HG03575 (cell line): ENCODE data around the gene STK4.
"Not testable (repeated sequence)": the region's sequence is repeated elsewhere in the genome, so short reads cannot be mapped to it uniquely, and the experiment has no call there.

ENCODE experiments used
- ATAC-seq: cut with Tn5 transposase; IDR thresholded peaks from one replicate; pipeline ENCODE4 v1.9.1; 2021; ENCODE audit not compliant: unreplicated experiment, insufficient number of reproducible peaks, low FRiP score; ENCODE audit errors: extremely low read depth

Gene STK4

DNA sequence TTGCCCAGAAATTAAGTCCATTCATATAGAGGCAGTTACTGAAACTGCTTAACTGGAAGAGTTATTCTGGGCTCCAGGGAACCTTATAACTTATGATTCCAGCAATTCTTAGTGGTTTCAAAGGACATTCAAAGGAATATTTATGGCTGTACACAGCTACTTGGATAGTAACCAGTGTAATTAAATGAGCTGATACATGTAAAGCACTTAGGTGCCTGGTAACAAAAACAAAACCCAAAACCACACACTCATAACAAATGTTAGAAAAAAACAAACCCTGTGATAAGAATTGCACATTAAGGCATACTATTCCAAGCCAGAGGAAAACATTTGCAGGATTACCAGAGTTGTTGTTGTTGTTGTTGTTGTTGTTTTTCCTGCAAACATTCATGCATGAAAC is 51.5 kb downstream of the STK4 start:
- ATAC-seq = no peak

- no peak for ATAC-seq
Observed at GRCh38 chr20:45019027-45019761, 52.9 kb downstream of the STK4 start.

DNA sequence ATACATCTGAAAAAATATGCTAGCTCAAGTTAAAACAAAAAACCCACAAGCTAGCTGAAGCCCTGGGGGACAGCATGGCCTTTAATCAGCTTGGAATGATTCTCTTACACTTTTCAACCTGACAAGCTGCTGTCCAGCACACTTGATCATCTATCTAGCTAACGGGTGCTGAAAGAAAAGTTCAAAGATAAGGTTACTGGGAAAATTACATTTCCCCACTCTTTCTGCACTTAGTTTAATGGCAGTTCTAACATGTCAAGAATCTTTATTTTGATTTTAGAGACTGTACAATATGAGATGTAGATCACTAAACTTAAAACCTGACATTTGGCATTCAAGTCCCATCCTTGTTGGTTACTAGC is 53.4 kb downstream of the STK4 start:
- ATAC-seq = no peak

GRCh38 chr20:45020236-45020886 is 54.0 kb downstream of the STK4 start:
- no peak for ATAC-seq

- no peak for ATAC-seq
Observed at GRCh38 chr20:45021631-45022030, 55.3 kb downstream of the STK4 start.

- not testable (repeated sequence) for ATAC-seq
Observed at GRCh38 chr20:45023140-45023539, 56.8 kb downstream of the STK4 start.

DNA sequence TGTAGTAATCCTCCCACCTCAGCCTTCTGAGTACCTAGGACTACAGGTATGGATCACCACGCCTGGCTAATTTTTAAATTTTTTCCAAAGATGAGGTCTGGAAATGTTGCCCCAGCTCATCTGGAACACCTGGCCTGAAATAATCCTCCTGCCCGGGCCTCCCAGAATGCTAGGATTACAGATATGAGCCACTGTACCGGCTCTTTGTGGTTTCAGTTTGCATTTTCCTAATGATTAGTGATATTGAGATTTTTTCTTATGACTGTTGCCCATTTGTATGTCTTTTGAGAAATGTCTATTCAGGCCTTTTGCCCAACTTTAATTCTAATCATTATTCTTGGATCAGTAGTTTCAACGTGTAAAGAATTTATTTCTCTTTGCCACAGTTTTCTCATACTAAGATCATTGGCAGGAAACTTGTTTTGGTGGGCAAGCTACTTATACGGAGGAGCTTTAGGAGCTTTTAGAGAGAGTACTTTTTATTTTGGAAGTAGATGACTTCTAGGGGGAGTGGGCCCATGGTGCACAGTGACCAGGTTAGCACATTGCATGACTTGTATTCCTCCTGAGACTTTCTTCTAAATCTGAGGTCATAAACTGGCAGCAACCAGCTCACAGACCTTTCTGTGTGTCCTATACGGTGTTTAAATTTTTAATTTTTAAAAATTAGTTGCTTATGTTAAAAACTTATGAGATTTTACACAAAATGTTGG is 62.3 kb downstream of the STK4 start:
- ATAC-seq = no peak

DNA sequence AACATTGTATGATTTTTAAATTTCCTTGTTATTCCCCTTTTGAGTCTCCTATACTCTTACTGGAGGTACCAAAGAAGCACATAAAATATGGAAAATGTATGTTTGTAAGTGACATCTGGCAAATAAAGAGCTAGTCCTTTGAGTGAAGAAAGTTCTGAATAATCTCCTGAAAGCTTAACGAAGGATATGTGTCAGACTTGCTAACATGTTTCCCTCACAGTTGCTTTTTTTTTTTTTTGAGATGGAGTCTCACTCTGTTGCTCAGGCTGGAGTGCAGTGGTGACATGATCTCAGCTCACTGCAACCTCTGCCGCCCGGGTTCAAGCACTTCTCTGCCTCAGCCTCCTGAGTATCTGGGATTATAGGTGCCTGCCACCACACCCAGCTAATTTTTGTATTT is 63.6 kb downstream of the STK4 start:
- ATAC-seq = no peak

GRCh38 chr20:45032276-45032675 is 66.0 kb downstream of the STK4 start:
- no peak for ATAC-seq

DNA sequence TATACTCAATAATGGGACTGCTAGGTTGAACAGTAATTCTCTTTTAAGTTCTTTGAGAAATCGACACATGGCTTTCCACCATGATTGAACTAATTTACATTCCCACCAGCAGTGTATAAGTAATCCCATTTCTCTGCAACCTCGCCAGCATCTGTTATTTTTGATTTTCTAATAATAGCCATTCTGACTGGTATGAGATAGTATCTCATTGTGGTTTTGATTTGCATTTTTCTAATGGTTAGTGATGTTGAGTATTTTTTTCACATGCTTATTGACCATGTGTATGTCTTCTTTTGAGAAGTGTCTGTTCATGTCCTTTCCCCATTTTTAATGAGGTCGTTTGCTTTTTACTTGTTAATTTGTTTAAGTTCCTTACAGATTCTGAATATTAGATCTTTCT is 66.5 kb downstream of the STK4 start:
- ATAC-seq = no peak

- ATAC-seq = no peak
Observed at GRCh38 chr20:45034436-45034835, 68.1 kb downstream of the STK4 start.

- ATAC-seq = no peak
Observed at GRCh38 chr20:45036044-45036755, 69.9 kb downstream of the STK4 start.

DNA sequence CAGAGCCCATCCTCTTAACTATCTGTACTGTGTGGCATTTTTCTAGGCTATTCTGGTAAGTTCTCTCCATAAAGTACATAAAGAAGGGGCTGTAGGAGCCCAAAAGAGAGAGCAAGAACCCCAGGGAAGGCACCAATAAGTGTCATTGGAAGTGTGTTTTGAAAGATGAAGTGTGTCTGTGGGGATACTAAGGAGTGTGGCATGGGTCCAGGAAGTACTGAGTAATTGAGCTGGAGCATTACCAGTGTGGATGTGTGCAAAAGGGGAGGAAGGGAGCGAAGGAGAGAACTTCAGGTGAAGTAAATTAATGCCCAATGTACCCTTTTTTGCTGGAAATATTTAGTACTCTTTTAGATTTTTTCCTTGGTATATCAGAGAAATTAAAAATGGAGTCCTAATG is 70.7 kb downstream of the STK4 start:
- no peak for ATAC-seq

GRCh38 chr20:45037635-45038034 is 71.3 kb downstream of the STK4 start:
- no peak for ATAC-seq

DNA sequence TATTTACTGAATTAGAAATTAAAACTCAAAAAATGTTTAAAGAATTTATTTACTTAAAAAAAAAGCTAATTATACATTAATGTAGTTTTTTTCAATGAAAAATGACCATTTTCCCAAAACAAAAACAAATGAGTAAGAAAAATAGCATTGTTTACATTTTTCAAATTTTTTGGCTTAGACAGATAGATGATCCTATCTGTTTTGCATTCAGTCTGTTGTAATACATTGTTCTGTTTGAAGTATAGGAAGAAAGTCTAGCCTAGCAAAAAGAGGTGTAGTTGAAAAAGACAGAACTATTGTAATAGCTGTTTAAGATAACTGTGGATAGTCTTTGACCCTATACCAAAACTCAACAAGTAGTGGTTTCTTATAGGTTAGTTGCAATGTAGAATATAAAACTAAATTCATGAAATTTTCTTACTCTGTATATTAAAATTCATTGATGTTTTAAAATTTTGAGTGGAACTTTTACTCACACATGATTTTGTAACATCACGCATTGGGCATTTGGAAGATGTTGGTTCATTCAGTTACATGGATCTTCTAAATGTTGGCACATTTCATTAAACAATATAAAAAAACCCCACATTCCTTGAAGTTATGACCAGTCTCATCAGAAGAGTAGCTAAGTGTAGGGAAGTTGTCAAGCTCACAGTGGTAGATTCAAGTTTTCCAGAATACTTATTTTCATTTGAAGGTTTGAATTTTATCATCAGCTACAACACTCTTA is 72.6 kb downstream of the STK4 start:
- no peak for ATAC-seq

DNA sequence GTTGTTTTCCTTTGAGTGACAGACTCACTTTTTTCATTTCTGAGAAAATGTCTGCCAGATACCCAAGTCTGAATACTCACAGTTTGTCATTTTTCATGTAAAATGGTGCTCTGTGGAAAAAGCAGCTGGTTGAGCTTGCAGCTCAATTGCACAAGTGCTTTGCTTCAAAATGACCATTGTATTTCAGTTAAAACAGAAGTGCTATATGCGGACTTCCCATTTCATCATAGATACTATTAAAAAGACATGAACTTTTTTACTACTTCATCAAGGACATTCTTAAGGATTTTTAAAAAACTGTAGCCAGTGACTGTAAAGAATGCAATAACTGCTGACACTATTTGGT is 73.1 kb downstream of the STK4 start:
- ATAC-seq = no peak

DNA sequence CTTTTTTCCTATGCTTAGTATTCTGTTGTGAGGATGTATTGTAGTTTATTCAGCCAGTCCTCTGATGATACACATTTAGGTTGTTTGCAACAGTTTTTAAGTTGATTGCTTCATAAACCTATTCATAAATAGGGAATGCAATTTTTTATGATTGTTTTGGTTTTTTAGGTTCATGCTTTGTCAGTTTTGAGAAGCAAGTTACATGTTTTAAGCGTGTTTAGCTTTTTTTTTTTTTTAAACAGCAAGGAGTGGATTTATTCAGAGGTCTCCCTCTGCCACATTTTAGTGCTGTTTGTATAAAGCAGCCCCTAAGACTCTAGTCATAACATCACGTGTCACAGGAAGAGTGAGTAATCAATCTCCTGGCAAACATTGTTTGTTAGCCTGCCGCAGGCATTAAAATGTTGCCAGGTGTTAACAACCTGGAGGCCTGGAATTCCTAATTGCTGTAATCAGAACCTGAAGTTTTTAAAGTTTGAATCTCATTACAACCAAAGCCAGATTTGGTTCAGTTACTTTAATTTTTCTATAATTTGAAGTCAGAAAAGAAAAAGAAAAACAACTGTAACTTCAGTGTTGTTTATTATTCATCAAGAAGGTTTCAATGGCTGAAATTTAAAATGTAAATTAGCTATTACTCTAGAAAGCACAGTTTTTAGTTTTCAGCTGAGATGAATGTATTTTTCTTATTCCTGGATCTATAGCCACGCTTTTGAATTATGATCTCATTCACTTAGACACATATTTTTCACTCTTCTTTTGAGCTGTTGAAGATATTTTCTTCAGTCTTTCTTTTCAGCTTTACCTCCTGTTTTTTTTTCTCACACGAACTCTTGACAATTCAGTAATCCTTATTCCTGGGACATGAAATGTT is 75.4 kb downstream of the STK4 start:
- no peak for ATAC-seq

GRCh38 chr20:45042978-45043377 is 76.7 kb downstream of the STK4 start:
- ATAC-seq = no peak
